PC-3 (cell line): ENCODE results near the gene ANKRD2. TPM values are rescaled to one million over a fixed set of nuclear protein-coding genes. Genes with fewer than 3 reads are reported as not detected.

Experiments used
- ATAC-seq: fragments of 200-7000 bp; cut with Tn5 transposase; 2 replicates; pipeline ENCODE4 v1.9.1; 2020; ENCODE audit warnings: mild to moderate bottlenecking, moderate library complexity
- BruUV-seq: library from RNA; stranded (reverse); fragments of 400-500 nt; replicated peaks from 2 replicates; lab custom pipeline; 2021; lab: Mats Ljungman, UMichigan
- CTCF ChIA-PET: fragments of 300-600 bp; sonication (Branson Sonifier 250); formaldehyde crosslinking; loops from one replicate; lab custom pipeline; 2022; ENCODE audit warnings: antibody characterized with exemption; lab: Charles Lee
- POLR2A ChIA-PET: fragments of 300-600 bp; sonication (Branson Sonifier 250); formaldehyde crosslinking; loops from one replicate; lab custom pipeline; 2022; ENCODE audit warnings: antibody characterized with exemption; ENCODE audit not compliant: unreplicated experiment; lab: Charles Lee
- DNase-seq: peaks from one replicate; pipeline ENCODE4 v3.0.0-alpha.2; 2015
- H2AFZ ChIP-seq: fragments of 300-600 bp; sonication (generic); 2 replicates; pipeline ENCODE4 v1.6.0; 2016; ENCODE audit warnings: antibody characterized with exemption, low read length
- H3F3A ChIP-seq: fragments of 300-600 bp; sonication (generic); one replicate; pipeline ENCODE4 v1.6.0; 2017; ENCODE audit warnings: antibody characterized with exemption, low read length, control low read depth, mild to moderate bottlenecking; ENCODE audit not compliant: unreplicated experiment
- H3K27ac ChIP-seq: fragments of 300-600 bp; sonication (generic); 2 replicates; pipeline ENCODE4 v1.5.1; 2016; ENCODE audit warnings: mild to moderate bottlenecking, low read length
- H3K27me3 ChIP-seq: fragments of 300-600 bp; sonication (generic); 2 replicates; pipeline ENCODE4 v1.6.1; 2016; ENCODE audit warnings: low read length, mixed read lengths
- H3K36me3 ChIP-seq: fragments of 300-600 bp; sonication (generic); 2 replicates; pipeline ENCODE4 v1.6.1; 2016; ENCODE audit warnings: low read depth, mixed run types, low read length, mixed read lengths
- H3K4me1 ChIP-seq: fragments of 300-600 bp; sonication (generic); 2 replicates; pipeline ENCODE4 v1.5.1; 2016; ENCODE audit warnings: low read length; ENCODE audit not compliant: insufficient read depth
- H3K4me2 ChIP-seq: fragments of 300-600 bp; sonication (generic); 2 replicates; pipeline ENCODE4 v1.6.0; 2016; ENCODE audit warnings: low read length
- H3K4me3 ChIP-seq: fragments of 300-600 bp; sonication (generic); 2 replicates; pipeline ENCODE4 v1.5.1; 2016; ENCODE audit warnings: mild to moderate bottlenecking, low read length, mixed read lengths
- H3K79me2 ChIP-seq: fragments of 300-600 bp; sonication (generic); 2 replicates; pipeline ENCODE4 v1.6.1; 2017; ENCODE audit warnings: low read length, mixed read lengths
- H3K9ac ChIP-seq: fragments of 300-600 bp; sonication (generic); 2 replicates; pipeline ENCODE4 v1.6.0; 2016; ENCODE audit warnings: mild to moderate bottlenecking, low read length
- H3K9me2 ChIP-seq: fragments of 300-600 bp; sonication (generic); replicated peaks from 2 replicates; pipeline ENCODE4 v1.6.1; 2016; ENCODE audit warnings: mixed run types, low read length, mixed read lengths
- H3K9me3 ChIP-seq: fragments of 300-600 bp; sonication (generic); 2 replicates; pipeline ENCODE4 v1.6.1; 2016; ENCODE audit warnings: low read length, mixed read lengths
- H4K20me1 ChIP-seq: fragments of 300-600 bp; sonication (generic); 2 replicates; pipeline ENCODE4 v1.6.1; 2016; ENCODE audit warnings: low read length, mixed read lengths
- CTCF ChIP-seq: fragments of 300-600 bp; sonication (generic); conservative IDR thresholded peaks from 2 replicates; pipeline ENCODE4 v1.5.1; 2017; ENCODE audit warnings: antibody characterized with exemption, low read depth, mild to moderate bottlenecking, low read length
- EZH2 ChIP-seq: fragments of 300-600 bp; sonication (generic); IDR thresholded peaks from one replicate; pipeline ENCODE4 v1.6.1; 2017; ENCODE audit warnings: antibody characterized with exemption, mild to moderate bottlenecking, low read length; ENCODE audit not compliant: unreplicated experiment
- EZH2phosphoT487 ChIP-seq: fragments of 300-600 bp; sonication (generic); IDR thresholded peaks from 2 replicates; pipeline ENCODE4 v1.6.1; 2018; ENCODE audit warnings: mild to moderate bottlenecking, antibody characterized with exemption, low read length, borderline replicate concordance
- intact Hi-C: fragments of 100-400 bp; cut with micrococcal nuclease; formaldehyde crosslinking; loops from 2 replicates; pipeline ENCODE4 v1.9.0; 2023
- total RNA-seq: library from RNA; depleted of rRNA; stranded (reverse); fragments of >200 nt; gene quantifications from 2 replicates; pipeline ENCODE4 v1.2.3, GENCODE V29; 2014

The ANKRD2 gene
- total RNA-seq, 1 experiment from 2014 or later: 1.8 TPM

GRCh38 chr10:97590082-97590747 lies 17.6 kb downstream of the ANKRD2 start:
- Histone ChIP-seq H3F3A (no peaks in the 10 kb centered on the region), H3K9me2 (no peaks in the 10 kb centered on the region), H3K4me1 (no peaks in the 10 kb centered on the region), H3K4me3 (no peak overlapping the region), H2AFZ (no peak overlapping the region), H3K36me3 (no peaks in the 10 kb centered on the region), H3K4me2 (no peak overlapping the region), H3K27ac (no peak overlapping the region), H3K27me3 (no peaks in the 10 kb centered on the region), H3K9me3 (no peaks in the 10 kb centered on the region), H3K9ac (no peak overlapping the region), H4K20me1 (no peaks in the 10 kb centered on the region), H3K79me2 (no peaks in the 10 kb centered on the region)
- TF ChIP-seq EZH2 (no peak), EZH2phosphoT487 (no peak), CTCF (no peak)
- ATAC-seq (no peak), DNase-seq (no peak)
- ChIA-PET POLR2A (interaction anchor here (0.6 kb wide), 1 partner anchor 33 kb away, joined by 11 read pairs; no protein-coding TSS in a partner anchor), CTCF (no interaction called here)
- intact Hi-C loops: no loop called here
- no TSS peak for BruUV-seq

- Histone ChIP-seq H3K4me2 (no peak overlapping the region), H3K27me3 (no peaks in the 10 kb centered on the region), H3K36me3 (no peaks in the 10 kb centered on the region), H3K4me3 (no peak overlapping the region), H3K9me2 (no peaks in the 10 kb centered on the region), H3F3A (no peaks in the 10 kb centered on the region), H3K79me2 (no peaks in the 10 kb centered on the region), H3K9me3 (no peaks in the 10 kb centered on the region), H4K20me1 (no peaks in the 10 kb centered on the region), H3K9ac (no peak overlapping the region), H2AFZ (no peak overlapping the region), H3K27ac (no peak overlapping the region), H3K4me1 (peaks cover 3% of the 10 kb centered on the region; the same call in 1 of the 2 replicates)
- BruUV-seq: no TSS peak
- intact Hi-C loops: no loop called here
- POLR2A ChIA-PET: no interaction called here
- ATAC-seq (no peak), DNase-seq (no peak)
- no peak for TF ChIP-seq EZH2
- TF ChIP-seq EZH2phosphoT487: no peak
- no peak for TF ChIP-seq CTCF
- CTCF ChIA-PET: no interaction called here
Measured at GRCh38 chr10:97590748-97591495, 18.3 kb downstream of the ANKRD2 start.

GRCh38 chr10:97593421-97593820 lies 20.8 kb downstream of the ANKRD2 start:
- TF ChIP-seq EZH2phosphoT487: no peak
- no peak for TF ChIP-seq EZH2
- TF ChIP-seq CTCF: no peak
- CTCF ChIA-PET: no interaction called here
- ATAC-seq: no peak

More at GRCh38 chr10:97593421-97593820, 20.8 kb downstream of the ANKRD2 start:
- no peaks in the 10 kb centered on the region for H4K20me1 ChIP-seq
- H3K4me1 ChIP-seq: peaks cover 26% of the 10 kb centered on the region
- no peak overlapping the region for H3K9ac ChIP-seq
- POLR2A ChIA-PET: no interaction called here
- no peaks in the 10 kb centered on the region for H3K27me3 ChIP-seq
- no peaks in the 10 kb centered on the region for H3K36me3 ChIP-seq
- H2AFZ ChIP-seq: no peak overlapping the region
- H3K9me3 ChIP-seq: no peaks in the 10 kb centered on the region
- H3K9me2 ChIP-seq: no peaks in the 10 kb centered on the region
- no peaks in the 10 kb centered on the region for H3K79me2 ChIP-seq
- intact Hi-C loops: no loop called here
- BruUV-seq: no TSS peak
- no peak overlapping the region for H3K4me3 ChIP-seq
- H3F3A ChIP-seq: peaks cover 5% of the 10 kb centered on the region
- DNase-seq: no peak
- H3K4me2 ChIP-seq: no peak overlapping the region
- H3K27ac ChIP-seq: no peak overlapping the region
